ENCODE results near the gene ARL10.

DNA sequence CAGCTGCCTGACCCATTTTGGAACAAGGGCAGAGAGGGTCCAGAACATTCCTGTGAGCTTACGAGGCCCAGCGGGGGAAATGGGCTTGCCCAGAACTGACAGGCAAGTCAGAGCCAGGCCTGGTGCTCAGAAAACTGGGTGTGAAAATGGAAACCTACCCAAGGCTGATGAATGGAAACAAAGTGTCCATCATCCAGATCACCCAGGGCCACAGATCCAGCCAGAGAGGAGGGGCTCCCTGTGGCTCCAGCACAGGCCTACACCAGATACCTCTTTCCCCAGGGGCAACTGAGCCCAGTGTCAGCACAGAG is 47.9 kb downstream of the ARL10 start:
- TF ChIP-seq POLR2A (IDR thresholded peaks at IDR 0.05; ENCODE audit: low read length) (no peak), GATA1 (IDR thresholded peaks at IDR 0.05; ENCODE audit: low read depth, low read length) (no peak)

All from erythroblast (primary cell).